GM12801 (cell line): Measurements from ENCODE around the gene NFIB.

Source experiments
- CTCF ChIP-seq: IDR thresholded peaks from one replicate; pipeline ENCODE4 v1.5.1; 2011; ENCODE audit warnings: control low read depth; ENCODE audit not compliant: insufficient read length; ENCODE audit errors: extremely low read depth

NFIB gene

GRCh38 chr9:14343261-14344031 lies 29.5 kb upstream of the NFIB start:
- no peak for TF ChIP-seq CTCF

GRCh38 chr9:14342736-14343135 lies 28.8 kb upstream of the NFIB start:
- no peak for TF ChIP-seq CTCF

- TF ChIP-seq CTCF = no peak
These were observed 27.6 kb upstream of the NFIB start for GRCh38 chr9:14341437-14342122.

- no peak for TF ChIP-seq CTCF
These were observed 27.1 kb upstream of the NFIB start for GRCh38 chr9:14340994-14341393.

- no peak for TF ChIP-seq CTCF
These were observed 26.4 kb upstream of the NFIB start for GRCh38 chr9:14340219-14340873.

GRCh38 chr9:14339746-14340145 lies 25.8 kb upstream of the NFIB start:
- TF ChIP-seq CTCF = no peak

GRCh38 chr9:14337615-14338014 lies 23.7 kb upstream of the NFIB start:
- TF ChIP-seq CTCF = no peak
